Frontal cortex (tissue), 4 donors: ENCODE data around the gene KHSRP. TPM values are rescaled to one million over a fixed set of nuclear protein-coding genes. Genes with fewer than 3 reads are reported as not detected.

Source experiments
- DNase-seq, 2 donors: peaks; one replicate each; pipeline ENCODE4 v3.0.0; 2012; ENCODE audit warnings: low spot score in 2 of 2
- FAIRE-seq: peaks from 2 replicates; lab custom pipeline; 2012; peaks lifted over from hg19 to GRCh38; lab: Jason Lieb, UNC
- total RNA-seq: library from RNA; depleted of rRNA; stranded (reverse); fragments of >200 nt; gene quantifications from one replicate; pipeline ENCODE4 v1.2.3, GENCODE V29; 2014
- donor health status: control.
- donor health status: control.
- donor health status: control.

The KHSRP gene, protein sequence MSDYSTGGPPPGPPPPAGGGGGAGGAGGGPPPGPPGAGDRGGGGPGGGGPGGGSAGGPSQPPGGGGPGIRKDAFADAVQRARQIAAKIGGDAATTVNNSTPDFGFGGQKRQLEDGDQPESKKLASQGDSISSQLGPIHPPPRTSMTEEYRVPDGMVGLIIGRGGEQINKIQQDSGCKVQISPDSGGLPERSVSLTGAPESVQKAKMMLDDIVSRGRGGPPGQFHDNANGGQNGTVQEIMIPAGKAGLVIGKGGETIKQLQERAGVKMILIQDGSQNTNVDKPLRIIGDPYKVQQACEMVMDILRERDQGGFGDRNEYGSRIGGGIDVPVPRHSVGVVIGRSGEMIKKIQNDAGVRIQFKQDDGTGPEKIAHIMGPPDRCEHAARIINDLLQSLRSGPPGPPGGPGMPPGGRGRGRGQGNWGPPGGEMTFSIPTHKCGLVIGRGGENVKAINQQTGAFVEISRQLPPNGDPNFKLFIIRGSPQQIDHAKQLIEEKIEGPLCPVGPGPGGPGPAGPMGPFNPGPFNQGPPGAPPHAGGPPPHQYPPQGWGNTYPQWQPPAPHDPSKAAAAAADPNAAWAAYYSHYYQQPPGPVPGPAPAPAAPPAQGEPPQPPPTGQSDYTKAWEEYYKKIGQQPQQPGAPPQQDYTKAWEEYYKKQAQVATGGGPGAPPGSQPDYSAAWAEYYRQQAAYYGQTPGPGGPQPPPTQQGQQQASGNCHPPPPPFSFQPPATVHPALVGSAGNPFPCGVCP
- 64.8 TPM for total RNA-seq

DNA sequence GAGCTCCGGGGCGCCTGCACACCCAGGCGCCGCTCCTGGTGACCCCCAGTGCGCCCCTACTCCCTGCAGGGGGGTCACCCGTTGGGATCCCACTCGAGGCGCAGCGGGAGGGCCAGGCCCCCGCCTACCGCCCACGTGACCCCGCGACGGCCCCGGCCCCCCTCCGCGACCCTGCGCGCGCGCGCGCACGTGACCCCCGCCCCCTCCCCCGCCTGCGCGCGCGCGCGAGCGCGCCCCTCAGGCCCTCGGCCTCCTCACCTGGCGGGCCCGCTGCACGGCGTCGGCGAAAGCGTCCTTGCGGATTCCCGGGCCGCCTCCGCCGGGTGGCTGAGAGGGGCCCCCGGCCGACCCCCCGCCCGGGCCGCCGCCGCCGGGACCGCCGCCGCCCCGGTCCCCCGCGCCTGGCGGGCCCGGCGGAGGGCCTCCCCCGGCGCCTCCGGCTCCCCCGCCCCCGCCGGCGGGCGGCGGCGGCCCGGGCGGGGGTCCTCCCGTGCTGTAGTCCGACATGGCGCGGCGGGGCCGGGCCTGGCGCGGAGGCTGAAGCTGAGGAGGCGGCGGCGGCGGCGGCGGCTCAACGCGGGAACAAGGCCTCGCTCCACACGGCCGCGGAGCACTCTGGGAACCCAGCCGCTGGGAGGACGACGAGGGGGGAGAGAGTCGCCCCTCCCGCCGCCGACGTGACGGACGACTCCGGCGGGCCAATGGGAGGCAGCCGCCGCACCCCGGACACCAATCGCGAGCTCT lies at the start of gene KHSRP:
TSS of gene KHSRP (minus strand) at position 617 of the 744 bp plus-strand sequence. CDS start at position 507, 110 bp downstream.
- DNase-seq (no peak), FAIRE-seq (no peak)

DNA sequence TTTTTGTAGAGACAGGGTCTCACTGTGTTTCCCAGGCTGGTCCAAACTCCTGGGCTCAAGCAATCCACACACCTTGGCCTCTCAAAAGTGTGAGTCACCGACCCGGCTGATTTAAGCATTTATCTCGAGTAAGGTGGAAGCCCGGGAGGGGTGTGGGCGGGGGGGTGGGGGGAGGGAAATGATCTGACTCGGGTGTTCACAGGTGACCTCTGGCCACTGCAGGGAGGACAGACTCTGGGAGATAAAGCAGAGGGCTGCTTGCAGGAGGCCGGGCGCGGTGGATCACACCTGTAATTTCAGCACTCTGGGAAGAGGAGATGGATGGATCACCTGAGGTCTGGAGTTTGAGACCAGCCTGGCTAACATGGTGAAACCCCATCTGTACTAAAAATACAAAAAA lies 49.0 kb upstream of the KHSRP start:
- FAIRE-seq (no peak), DNase-seq (no peak)

DNA sequence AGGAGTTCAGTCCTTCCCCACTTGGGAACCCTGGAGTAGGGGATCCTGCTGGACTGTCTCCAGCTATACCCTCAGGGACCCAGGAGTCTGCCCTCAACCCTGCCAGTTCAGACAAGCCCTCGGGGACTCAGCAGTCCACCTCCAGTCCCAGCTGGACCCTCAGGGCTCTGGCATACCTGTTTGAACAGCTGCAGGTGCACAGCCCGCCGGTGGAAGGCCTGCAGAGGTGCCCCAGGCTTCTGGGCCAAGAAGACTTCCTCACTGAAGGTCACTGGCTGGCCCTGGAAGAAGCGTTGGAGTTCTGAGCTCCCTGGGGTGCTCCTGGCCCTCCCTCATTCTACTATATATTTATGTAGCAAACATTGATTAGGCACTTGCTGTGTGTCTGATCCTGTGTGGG lies 48.1 kb upstream of the KHSRP start:
- DNase-seq: no peak
- FAIRE-seq: no peak

DNA sequence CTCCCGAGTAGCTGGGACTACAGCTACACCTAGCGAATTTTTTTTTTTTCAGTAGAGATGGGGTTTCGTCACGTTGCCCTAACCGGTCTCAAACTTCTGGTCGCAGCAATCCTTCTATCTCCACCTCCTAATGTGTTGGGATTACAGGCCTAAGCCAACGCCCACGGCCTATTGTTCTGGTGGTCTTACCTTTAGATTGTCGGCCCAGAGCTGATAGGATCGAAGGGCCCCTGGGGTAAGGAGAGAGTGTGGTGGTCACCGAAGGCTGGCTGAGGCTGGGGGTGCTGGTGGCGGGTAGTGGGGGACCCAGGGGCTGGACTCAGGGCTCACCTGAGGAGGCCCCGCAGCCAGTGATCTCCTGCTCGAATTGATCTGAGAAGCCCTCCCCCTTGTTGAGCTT lies 46.5 kb upstream of the KHSRP start:
- no peak for FAIRE-seq
- DNase-seq: no peak

DNA sequence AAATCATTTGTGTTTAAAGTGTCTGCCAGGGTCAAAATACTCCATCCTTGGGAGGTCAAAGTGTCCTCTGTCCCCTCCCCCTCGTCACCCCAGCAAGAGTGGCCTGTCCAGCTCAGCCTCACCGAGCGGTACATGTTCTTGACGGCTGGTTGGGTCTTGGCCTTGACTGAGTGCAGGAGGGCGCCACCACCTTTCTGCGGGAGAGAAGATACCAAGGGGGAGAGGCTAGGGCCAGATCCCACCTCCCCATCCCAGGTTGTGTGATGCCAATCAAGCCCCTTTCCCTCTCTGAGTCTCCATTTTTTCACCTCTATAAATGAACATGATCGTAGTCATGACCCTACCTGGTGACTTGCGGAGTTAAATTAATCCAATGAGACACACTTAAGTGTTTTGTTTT lies 45.6 kb upstream of the KHSRP start:
- FAIRE-seq (no peak), DNase-seq (no peak)

DNA sequence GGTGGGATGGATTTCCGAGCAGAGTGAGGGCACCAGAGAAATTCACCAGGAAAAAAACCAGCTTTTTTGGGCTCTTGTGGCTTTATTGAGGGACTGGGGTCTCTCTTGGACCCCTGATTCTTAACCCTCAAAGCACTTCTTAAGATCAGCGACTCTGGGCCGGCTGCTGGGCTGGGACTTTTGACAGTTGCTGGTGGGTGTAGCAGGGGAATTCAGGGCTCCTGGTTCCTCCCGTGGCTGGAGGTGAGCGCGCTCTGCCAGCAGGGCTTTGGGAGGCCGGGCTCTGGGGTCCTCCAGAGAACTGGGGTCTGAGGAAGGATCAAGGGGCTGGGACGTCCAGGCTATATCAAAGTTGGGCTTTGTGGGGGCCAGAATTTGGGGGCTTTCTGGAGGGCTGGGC lies 42.8 kb upstream of the KHSRP start:
- DNase-seq (no peak), FAIRE-seq (no peak)

DNA sequence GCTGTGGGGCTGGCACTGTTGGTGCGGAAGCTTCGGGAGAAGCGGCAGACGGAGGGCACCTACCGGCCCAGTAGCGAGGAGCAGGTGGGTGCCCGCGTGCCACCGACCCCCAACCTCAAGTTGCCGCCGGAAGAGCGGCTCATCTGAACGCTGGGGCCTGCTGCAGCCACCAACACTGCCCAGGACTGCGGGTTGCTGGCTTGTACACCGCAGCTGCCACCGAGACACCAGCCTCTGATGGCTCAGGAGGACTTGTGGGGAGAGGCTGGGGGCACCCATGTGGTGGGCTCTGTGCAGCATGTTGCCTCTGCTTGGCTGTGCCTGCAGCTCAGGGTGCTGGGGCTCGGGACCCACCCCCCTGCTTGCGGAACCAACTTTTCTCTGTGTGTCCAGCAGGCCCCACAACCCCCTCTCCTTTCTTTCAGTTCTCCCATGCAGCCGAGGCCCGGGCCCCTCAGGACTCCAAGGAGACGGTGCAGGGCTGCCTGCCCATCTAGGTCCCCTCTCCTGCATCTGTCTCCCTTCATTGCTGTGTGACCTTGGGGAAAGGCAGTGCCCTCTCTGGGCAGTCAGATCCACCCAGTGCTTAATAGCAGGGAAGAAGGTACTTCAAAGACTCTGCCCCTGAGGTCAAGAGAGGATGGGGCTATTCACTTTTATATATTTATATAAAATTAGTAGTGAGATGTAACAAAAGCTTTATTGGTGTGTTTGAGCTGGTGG lies 42.1 kb upstream of the KHSRP start:
- no peak for FAIRE-seq
- no peak for DNase-seq

DNA sequence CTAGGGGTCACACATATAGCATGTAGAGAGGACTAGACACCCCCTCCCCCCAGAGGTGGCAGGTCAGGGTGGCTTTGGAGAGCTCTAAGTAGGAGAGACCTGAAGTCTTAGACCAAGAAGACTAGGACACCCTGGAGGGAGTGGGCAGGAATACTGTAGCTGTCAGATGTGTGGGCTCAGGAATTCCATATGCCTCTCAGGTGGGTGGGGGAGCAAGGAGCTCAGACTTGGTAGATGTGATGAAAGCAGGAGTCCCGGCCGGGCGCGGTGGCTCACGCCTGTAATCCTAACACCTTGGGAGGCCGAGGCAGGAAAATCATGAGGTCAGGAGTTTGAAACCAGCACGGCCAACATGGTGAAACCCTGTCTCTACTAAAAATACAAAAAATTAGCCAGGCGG lies 41.1 kb upstream of the KHSRP start:
- FAIRE-seq (no peak), DNase-seq (no peak)

DNA sequence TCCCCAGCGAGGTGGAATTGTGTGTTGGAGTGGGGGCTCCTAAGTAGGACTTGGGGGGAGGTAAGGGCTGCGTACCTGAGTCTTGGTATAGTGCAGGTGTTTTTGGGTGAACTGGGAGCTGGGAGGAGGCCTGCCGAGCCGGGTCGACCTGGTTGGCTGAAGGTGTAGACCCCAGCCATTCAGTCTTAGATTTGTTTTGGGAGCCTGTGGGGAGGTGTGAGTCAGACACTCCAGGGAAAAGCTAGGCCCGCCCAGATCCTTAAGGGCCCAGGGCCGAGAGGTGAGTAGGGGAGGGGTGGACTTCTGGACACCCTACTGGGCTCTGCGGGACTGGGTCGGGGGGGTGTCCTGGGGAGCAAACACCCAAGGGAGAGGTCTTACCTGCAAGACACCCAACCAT lies 40.4 kb upstream of the KHSRP start:
- no peak for DNase-seq
- FAIRE-seq: no peak

DNA sequence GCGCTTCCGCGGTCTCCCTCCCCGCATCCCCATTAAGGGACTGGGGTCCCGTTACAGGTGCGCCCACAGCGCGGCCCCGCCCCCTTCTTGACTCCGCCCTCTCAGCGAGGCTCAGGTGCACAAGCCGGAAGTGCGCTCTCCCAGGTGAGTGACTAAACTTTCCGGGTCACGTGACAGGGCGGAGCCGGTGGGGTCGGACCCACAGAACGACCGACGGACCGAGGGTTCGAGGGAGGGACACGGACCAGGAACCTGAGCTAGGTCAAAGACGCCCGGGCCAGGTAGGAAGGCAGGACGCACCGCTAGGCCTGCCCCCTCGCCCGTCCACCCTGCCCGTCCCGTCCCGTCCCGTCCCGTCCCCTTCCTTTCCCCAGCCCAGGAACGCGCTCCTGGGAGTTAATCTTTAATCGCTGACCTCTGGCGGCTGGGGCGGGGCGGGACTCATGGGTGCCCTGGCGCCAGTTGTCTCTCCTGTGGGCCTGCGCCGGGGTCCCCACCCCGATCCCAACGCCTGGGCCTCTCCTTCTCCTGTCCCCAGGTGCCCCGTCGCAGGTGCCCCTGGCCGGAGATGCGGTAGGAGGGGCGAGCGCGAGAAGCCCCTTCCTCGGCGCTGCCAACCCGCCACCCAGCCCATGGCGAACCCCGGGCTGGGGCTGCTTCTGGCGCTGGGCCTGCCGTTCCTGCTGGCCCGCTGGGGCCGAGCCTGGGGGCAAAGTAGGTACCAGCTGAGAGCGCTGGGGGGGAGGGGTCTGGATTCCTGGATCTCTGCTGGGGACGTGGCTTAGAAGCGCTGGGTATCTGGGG lies 39.7 kb upstream of the KHSRP start, which contains the start of gene CRB3:
TSS of gene CRB3 (plus strand) at position 202 of the 804 bp plus-strand sequence. CDS start at position 633, 431 bp downstream.
- FAIRE-seq (no peak), DNase-seq (no peak)

DNA sequence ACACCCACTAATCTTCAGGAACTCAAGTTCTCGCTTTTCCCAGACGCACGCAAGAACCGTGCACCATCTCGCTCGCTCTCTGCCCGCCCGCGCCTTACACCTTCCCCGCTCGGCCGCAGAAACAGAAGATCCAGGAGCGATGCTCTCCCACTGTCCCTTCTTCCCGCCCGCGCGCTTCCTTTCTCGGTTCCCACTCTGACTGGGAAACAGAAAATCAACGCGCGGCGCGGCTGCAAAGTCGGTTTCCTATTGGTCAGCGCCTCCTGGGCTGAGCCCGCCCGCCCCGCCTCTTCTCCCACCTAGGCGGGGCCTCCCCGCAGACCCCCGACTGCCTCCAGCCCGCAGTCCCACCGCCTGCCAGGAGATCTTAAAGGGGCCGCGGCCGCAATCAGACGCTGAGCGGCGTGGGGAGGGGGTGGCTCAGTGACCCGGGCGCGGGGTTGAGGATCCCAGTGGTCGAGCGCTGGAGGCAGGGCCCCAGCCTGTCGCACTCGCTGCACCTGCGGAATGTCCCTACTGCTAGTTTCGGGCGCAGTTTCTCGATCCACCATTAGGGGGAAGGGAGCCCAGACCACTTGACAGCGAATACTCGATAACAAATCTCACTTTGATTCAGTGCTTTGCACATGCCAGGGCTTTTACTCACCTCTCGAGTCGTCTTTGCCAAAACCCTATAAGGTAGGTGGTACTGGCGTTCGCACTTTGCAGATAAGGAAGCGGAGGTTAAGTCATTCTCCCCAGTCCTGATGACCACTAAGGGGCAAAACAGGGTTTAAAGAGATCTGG lies 35.7 kb upstream of the KHSRP start:
- DNase-seq (peak; percentile 97 to 98), FAIRE-seq (peak; percentile 21)

DNA sequence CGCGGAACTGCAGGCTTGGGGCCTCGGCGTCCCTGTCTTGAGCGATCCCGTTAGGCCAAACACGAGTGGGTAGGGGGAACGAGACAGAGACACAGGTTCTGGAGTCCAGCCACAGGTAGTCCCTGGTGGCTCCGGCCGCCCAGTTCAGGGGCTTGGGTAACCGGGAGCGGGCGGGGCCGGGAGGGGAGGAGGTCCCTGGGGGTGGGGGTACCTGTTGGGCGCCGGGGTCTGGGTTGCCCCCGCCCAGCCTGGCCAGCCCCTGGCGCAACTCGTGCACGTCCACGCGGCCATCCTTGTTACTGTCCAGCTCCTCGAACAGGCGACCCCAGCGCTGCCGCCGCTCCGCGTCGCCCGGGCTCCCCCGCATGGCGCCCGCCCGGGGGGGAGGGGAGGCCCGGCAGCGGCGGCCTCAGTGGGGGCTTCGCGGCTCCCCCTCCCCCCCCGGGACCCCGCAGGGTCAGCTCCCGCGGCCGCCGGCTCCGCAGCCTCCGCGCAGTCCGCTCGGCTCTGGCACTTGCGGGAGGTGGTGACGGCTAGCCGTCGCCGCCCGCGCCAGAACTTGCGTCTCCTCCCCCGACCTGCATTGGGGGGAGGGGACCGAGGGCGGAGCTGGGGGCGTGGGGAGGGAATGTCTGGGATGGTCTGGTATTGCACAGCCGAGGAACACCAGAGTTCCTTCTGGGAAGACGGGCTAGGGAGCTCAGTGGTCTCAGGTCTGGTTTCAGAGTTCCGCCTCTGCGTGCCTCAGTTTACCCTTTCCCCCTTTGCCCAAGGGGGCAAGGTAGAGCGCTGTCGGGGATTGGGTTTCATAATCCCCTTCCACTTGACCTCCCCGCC lies 34.9 kb upstream of the KHSRP start, which contains the start of gene SLC25A23:
TSS of gene SLC25A23 (minus strand) at position 531 of the 837 bp plus-strand sequence. CDS start at position 367, 164 bp downstream.
- FAIRE-seq: no peak
- DNase-seq: peak; percentile 88 to 90

DNA sequence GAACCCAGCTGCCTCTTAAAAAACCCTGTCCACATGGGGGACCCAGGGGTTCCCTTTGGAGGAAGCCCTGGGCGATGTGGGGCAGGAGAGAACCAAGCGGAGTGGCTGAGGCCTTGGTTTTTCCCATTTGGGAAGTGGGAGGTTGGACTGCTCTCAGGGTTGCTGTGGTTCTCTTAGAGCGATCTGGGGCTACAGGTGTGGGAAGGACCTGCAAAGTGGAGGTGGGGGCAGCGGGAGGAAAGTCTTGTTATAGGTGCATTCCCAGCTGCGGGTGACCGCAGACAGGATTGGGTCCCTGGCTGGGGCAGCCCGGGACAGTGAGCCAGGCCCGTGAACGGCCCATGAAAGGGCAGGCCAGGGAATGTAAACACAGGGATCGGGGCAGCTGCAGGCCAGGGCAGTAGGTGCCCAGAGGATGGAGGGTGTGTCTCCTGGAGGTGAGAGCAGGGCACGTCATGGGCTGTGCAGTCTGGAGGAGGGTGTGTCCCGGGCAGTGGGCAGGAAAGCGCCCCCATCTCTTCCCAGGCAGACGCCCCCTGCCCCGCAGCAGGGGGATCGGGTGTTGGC lies 34.2 kb upstream of the KHSRP start:
- FAIRE-seq (no peak), DNase-seq (no peak)

DNA sequence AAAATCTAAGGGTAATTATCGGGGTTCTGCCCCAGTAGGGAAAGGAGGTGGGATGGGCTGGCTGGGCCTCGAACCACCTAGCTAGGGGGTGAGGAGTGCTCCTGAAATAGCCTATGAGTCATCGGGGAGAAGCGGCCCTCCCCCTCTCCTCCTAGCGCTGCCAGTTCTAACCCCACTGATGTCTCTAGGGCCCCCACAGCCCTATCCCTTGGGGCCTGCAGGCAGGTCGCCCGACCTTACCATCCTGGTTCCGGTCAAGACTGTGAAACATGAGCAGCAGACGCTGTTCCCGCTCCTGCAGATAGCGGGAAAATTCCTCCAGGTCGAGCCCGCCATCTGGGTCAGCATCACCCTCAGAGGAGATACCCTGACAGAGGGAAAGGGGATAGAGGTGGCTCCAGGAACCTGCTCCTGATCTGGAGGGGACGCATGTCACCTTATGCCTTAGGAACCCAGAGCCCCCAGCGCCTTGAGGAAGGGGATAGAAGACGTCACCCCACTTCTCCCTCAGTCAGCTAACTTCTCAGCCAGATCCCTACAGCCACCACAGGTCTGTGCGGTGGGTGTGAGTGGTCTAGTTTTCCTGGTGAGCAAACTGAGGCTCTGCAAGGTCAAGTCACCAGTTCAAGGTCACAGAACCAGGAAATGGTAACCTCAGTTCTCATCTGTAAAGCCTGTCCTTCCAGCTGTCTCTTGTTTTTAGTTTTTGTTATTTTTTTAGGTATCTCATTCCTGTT lies 33.5 kb upstream of the KHSRP start:
- FAIRE-seq: no peak
- DNase-seq: peak in 1 of 2 donors; percentile 62

DNA sequence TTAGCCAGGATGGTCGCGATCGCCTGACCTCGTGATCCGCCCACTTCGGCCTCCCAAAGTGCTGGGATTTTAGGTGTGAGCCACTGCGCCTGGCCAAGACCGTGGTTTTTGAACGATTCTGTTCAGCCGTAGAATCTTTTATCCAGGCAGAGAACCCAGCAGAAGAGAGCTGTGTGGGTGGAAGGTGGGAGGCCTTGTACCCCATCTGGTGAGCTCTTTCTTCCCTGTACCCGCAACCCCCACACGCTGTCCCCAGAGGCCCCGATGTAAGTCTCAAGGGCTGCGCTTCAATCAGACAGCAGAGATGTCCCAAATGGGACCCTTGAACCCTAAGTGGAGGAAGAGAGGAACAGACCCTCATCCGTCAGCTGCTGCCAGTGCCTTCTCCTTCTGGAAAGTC lies 31.3 kb upstream of the KHSRP start:
- DNase-seq (no peak), FAIRE-seq (no peak)

DNA sequence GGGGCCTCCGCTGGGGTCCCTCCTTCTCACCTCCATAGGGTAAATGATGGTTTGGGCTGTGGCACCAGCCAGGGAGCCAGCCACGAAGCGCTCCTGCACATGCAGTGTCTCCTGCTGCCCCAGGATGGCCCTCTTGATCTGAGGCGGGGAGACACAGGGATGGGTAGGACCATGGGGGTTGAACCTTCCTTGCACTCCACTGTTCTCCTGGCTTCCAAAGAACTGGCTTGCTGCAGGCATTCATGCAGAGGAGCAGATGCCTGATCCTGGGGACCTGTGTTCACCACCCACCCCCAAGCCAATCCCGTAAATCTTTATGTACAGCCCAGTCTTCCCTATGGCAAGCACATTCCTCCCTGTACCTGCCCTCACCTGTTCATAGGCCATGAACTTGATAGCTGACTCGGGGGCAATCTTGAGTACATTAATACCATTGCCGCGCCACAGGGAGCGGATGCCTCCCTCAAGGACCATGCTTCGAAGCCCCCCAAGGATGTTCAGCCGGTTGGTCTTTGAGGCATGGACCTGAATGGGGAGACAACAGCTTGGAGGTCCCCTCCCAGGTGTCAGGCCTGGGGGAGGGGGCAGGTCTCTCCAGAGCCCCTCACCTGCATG lies 29.4 kb upstream of the KHSRP start:
- DNase-seq (no peak), FAIRE-seq (no peak)
